ENCODE results near the gene HSD17B8.

The HSD17B8 gene

GRCh38 chr6:33204415-33205190 lies at the start of gene HSD17B8:
Gene HSD17B8 (plus strand): TSS chr6:33204655. CDS start chr6:33204669, 14 bp downstream.
- DNase-seq (ENCODE audit: low spot score) = peak; percentile 96
- TF ChIP-seq CTCF (IDR thresholded peaks at IDR 0.05; ENCODE audit: extremely low read depth, insufficient read depth, missing control alignments) = no peak
- in situ Hi-C loops (cut with MboI; ENCODE audit: low pct_unique_long_range_greater_than_20kb, low sequenced_read_pairs, unreplicated experiment) = no loop called here

DNA sequence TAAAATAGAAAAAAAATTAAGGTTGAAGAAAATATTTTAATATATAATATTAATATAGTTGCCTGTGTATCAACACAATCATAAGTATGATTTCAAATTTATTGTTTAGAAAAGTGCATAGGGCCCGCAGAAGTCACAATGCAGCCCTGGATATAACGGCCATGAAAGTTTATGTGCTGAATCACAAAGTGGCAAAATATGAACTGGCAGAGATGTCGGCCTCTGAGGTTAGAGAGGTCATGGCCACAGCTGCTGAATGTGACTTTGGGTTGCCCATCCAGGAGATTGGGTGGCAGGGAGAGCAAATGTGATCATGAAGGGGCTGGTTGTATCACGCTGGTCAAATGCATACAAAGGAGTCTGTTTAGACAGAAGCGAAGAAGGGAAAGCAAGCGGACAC lies 47.9 kb upstream of the HSD17B8 start:
- TF ChIP-seq CTCF (IDR thresholded peaks at IDR 0.05; ENCODE audit: extremely low read depth, insufficient read depth, missing control alignments) = no peak
- in situ Hi-C loops (cut with MboI; ENCODE audit: low pct_unique_long_range_greater_than_20kb, low sequenced_read_pairs, unreplicated experiment) = no loop called here

DNA sequence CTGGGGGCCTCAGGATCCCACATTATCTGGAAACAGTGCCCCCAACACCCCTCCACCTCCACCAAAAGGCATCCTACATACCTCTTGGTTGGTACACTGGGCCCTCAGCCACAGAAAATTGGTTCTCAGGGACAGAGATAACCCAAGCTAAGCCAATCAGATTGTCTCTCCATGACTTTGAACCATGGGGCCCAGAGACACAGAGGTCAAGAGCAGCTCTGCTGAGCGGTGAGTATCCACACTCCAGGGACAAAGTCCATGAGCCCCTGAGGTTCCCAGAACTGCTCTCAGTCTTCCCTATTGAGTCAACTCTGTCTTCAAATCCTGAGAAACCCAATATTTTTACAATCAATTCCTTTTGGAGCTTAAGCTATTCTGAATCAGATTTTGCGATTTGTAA lies 47.5 kb upstream of the HSD17B8 start:
- no peak for DNase-seq (ENCODE audit: low spot score)
- in situ Hi-C loops (cut with MboI; ENCODE audit: low pct_unique_long_range_greater_than_20kb, low sequenced_read_pairs, unreplicated experiment) = no loop called here
- no peak for TF ChIP-seq CTCF (IDR thresholded peaks at IDR 0.05; ENCODE audit: extremely low read depth, insufficient read depth, missing control alignments)

More for the DNA sequence above, 47.9 kb upstream of the HSD17B8 start:
- no peak for DNase-seq (ENCODE audit: low spot score)

DNA sequence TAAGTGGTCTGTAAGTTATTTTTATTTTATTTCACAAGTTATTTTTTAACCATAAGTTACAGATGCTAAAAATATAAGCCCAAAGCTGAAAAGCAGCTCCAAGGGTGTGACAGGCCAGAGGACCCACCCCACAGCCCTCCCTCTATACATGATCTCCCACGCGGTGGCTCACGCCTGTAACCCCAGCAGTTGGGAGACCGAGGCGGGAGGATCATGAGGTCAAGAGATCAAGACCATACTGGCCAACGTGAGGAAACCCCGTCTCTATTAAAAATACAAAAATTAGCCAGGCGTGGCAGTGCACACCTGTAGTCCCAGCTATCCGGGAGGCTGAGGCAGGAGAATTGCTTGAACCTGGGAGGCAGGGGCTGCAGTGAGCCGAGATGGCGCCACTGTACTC lies 44.4 kb upstream of the HSD17B8 start:
- DNase-seq (ENCODE audit: low spot score) = no peak
- in situ Hi-C loops (cut with MboI; ENCODE audit: low pct_unique_long_range_greater_than_20kb, low sequenced_read_pairs, unreplicated experiment) = no loop called here
- no peak for TF ChIP-seq CTCF (IDR thresholded peaks at IDR 0.05; ENCODE audit: extremely low read depth, insufficient read depth, missing control alignments)

DNA sequence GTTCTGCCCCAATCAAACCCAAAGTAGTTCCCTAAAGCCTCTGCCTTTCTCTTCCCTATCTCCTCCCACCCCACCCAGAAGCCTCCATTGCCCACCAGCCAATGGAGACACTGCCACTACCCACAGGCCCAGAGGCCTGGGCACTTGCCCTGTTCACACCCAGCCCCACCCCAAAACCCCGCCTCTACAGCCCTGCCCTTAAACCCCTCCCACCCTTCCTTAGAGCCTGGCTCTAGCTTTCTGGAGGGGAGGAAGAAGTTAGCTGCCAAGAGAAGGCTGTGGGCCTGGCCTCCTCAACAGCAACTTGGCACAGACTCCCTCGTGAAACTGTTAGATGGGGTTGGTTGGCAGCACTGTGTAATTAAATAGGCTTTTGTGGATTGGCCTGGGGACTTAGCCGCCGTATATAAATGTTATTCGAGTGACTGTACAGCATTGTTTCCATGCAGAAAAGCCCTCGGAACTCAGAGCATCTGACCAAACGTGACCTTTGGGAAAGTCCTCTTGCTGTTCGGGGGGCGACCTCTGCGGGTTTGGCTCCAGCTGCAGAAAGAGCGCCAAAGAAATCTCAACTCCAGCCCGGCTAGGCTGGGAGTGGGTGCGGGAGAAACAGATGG lies 43.6 kb upstream of the HSD17B8 start:
- in situ Hi-C loops (cut with MboI; ENCODE audit: low pct_unique_long_range_greater_than_20kb, low sequenced_read_pairs, unreplicated experiment) = no loop called here
- TF ChIP-seq CTCF (IDR thresholded peaks at IDR 0.05; ENCODE audit: extremely low read depth, insufficient read depth, missing control alignments) = no peak
- DNase-seq (ENCODE audit: low spot score) = peak; percentile 23

GRCh38 chr6:33161354-33162331 lies 42.8 kb upstream of the HSD17B8 start:
- in situ Hi-C loops (cut with MboI; ENCODE audit: low pct_unique_long_range_greater_than_20kb, low sequenced_read_pairs, unreplicated experiment) = no loop called here
- DNase-seq (ENCODE audit: low spot score) = peak; percentile 90
- peak; percentile 97 for TF ChIP-seq CTCF (IDR thresholded peaks at IDR 0.05; ENCODE audit: extremely low read depth, insufficient read depth, missing control alignments)

Data from GM13977 (cell line).